SK-N-SH treated with all-trans-retinoic acid at 6 μM for 48 hours (cell line): ENCODE measurements around the gene SLC51B.

Experiments used
- ARNTL ChIP-seq: fragments of 450-650 bp; formaldehyde crosslinking; IDR thresholded peaks from 2 replicates; pipeline ENCODE4 v1.5.0; 2020; ENCODE audit warnings: low read depth, mild to moderate bottlenecking, moderate library complexity, borderline replicate concordance
- BACH2 ChIP-seq: fragments of 250-450 bp; sonication (Bioruptor Pico); IDR thresholded peaks from 2 replicates; pipeline ENCODE4 v1.9.0; 2021; ENCODE audit warnings: mild to moderate bottlenecking, borderline replicate concordance
- CREB5 ChIP-seq: fragments of 250-450 bp; sonication (Bioruptor Pico); IDR thresholded peaks from 2 replicates; pipeline ENCODE4 v1.5.1; 2020; ENCODE audit warnings: low read depth, mild to moderate bottlenecking, moderate library complexity
- CSDC2 ChIP-seq: fragments of 250-450 bp; sonication (Bioruptor Pico); IDR thresholded peaks from 2 replicates; pipeline ENCODE4 v1.5.0; 2020; ENCODE audit warnings: mild to moderate bottlenecking, moderate library complexity
- ESRRG ChIP-seq: fragments of 250-450 bp; sonication (Bioruptor Pico); IDR thresholded peaks from 2 replicates; pipeline ENCODE4 v1.6.1; 2021; ENCODE audit warnings: mild to moderate bottlenecking
- PATZ1 ChIP-seq: fragments of 250-450 bp; sonication (Bioruptor Pico); IDR thresholded peaks from 2 replicates; pipeline ENCODE4 v1.8.0; 2020; ENCODE audit warnings: mild to moderate bottlenecking, moderate library complexity, borderline replicate concordance
- PPARA ChIP-seq: fragments of 250-450 bp; sonication (Bioruptor Pico); IDR thresholded peaks from 2 replicates; pipeline ENCODE4 v1.5.0; 2020; ENCODE audit warnings: mild to moderate bottlenecking, borderline replicate concordance
- RARB ChIP-seq: fragments of 250-450 bp; sonication (Bioruptor Pico); IDR thresholded peaks from 2 replicates; pipeline ENCODE4 v1.8.0; 2021; ENCODE audit warnings: mild to moderate bottlenecking, moderate library complexity
- ZC3H10 ChIP-seq: fragments of 250-450 bp; sonication (Bioruptor Pico); IDR thresholded peaks from 2 replicates; pipeline ENCODE4 v1.5.1; 2021; ENCODE audit warnings: mild to moderate bottlenecking, moderate library complexity
- ZFP30 ChIP-seq: fragments of 450-650 bp; formaldehyde crosslinking; IDR thresholded peaks from 2 replicates; pipeline ENCODE4 v1.5.0; 2022; ENCODE audit warnings: mild to moderate bottlenecking, moderate library complexity
- ZNF565 ChIP-seq: fragments of 450-650 bp; formaldehyde crosslinking; conservative IDR thresholded peaks from 2 replicates; pipeline ENCODE4 v1.5.0; 2020; ENCODE audit warnings: low read depth, mild to moderate bottlenecking, moderate library complexity
- ZNF70 ChIP-seq: fragments of 450-650 bp; formaldehyde crosslinking; IDR thresholded peaks from 2 replicates; pipeline ENCODE4 v1.5.0; 2020; ENCODE audit warnings: mild to moderate bottlenecking, moderate library complexity
- TF ChIP-seq, protein P1 (sequence below): fragments of 250-450 bp; sonication (Bioruptor Pico); IDR thresholded peaks from 2 replicates; pipeline ENCODE4 v1.5.0; 2020; ENCODE audit warnings: mild to moderate bottlenecking, moderate library complexity

DNA sequence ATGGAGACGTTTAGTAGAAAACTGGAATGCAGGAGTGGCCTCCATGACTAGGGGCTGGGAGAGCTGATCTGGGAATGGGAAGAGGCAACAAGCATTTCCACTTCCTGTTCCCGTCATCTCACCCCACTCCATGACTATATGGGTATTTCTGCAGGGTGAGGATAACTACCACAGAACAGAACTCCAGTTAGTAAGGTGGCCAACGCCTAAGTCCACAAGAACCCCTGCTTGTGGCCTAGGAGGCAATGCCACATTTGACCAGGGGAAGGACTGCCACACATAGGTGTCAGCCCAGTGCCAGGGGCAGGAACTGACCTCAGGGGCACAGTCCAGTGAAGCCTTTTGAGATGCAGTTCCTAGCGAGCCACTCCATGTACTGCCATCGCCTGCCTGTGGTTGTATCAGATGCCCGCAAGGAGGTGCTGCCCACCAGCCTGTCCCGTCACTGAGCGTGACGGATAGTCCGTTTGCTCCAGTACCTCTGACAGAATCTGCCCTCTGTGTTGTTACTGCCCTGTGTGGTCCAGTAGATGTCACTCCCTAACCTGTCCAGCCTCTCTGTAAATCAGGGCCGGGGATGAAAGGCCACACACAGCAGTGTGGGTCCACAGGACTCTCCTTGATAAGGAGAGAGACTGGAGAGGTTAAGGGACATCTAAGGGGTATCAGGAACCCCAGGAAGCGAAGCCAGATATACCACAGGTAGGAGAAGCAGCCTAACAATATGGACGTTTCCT is 12.2 kb upstream of the SLC51B start:
- TF ChIP-seq ARNTL (CRISPR knock-in tag) (no peak), ESRRG (no peak), BACH2 (no peak), RARB (CRISPR knock-in tag) (no peak), ZNF565 (CRISPR knock-in tag) (no peak), ZNF70 (CRISPR knock-in tag) (no peak), CSDC2 (CRISPR knock-in tag) (no peak), ZFP30 (CRISPR knock-in tag) (no peak), PATZ1 (CRISPR knock-in tag) (no peak), CREB5 (CRISPR knock-in tag) (no peak), PPARA (CRISPR knock-in tag) (no peak), ZC3H10 (CRISPR knock-in tag) (no peak)
- TF ChIP-seq, protein P1, sequence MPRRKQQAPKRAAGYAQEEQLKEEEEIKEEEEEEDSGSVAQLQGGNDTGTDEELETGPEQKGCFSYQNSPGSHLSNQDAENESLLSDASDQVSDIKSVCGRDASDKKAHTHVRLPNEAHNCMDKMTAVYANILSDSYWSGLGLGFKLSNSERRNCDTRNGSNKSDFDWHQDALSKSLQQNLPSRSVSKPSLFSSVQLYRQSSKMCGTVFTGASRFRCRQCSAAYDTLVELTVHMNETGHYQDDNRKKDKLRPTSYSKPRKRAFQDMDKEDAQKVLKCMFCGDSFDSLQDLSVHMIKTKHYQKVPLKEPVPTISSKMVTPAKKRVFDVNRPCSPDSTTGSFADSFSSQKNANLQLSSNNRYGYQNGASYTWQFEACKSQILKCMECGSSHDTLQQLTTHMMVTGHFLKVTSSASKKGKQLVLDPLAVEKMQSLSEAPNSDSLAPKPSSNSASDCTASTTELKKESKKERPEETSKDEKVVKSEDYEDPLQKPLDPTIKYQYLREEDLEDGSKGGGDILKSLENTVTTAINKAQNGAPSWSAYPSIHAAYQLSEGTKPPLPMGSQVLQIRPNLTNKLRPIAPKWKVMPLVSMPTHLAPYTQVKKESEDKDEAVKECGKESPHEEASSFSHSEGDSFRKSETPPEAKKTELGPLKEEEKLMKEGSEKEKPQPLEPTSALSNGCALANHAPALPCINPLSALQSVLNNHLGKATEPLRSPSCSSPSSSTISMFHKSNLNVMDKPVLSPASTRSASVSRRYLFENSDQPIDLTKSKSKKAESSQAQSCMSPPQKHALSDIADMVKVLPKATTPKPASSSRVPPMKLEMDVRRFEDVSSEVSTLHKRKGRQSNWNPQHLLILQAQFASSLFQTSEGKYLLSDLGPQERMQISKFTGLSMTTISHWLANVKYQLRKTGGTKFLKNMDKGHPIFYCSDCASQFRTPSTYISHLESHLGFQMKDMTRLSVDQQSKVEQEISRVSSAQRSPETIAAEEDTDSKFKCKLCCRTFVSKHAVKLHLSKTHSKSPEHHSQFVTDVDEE, result no peak
